Naive thymus-derived CD4-positive, alpha-beta T cell (primary cell): Measurements from ENCODE around the gene KRT84. TPM values are rescaled to one million over a fixed set of nuclear protein-coding genes. Genes with fewer than 3 reads are reported as not detected.

Experiments
- ATAC-seq: fragments of 150-1000 bp; cut with Tn5 transposase; 2 replicates; pipeline ENCODE4 v1.10.0; 2021; ENCODE audit warnings: mild to moderate bottlenecking, moderate library complexity
- CTCF ChIA-PET: fragments of 350-600 bp; sonication (Branson Sonifier 250); formaldehyde crosslinking; loops from one replicate; lab custom pipeline; 2021; ENCODE audit warnings: antibody characterized with exemption; lab: Charles Lee
- POLR2A ChIA-PET: fragments of 350-600 bp; sonication (Branson Sonifier 250); formaldehyde crosslinking; loops from one replicate; lab custom pipeline; 2021; ENCODE audit warnings: antibody characterized with exemption, inconsistent platforms; lab: Charles Lee
- DNase-seq, 9 donors: peaks; one replicate each; pipeline versions ENCODE4 v3.0.0 to v3.0.0-alpha.2; 2020 to 2022; ENCODE audit warnings: mixed read lengths in 1 of 9
- H3K27ac ChIP-seq: one replicate; pipeline ENCODE4 v1.7.0; 2013; ENCODE audit warnings: mild to moderate bottlenecking, low read depth, low read length, moderate library complexity
- H3K27me3 ChIP-seq, 2 donors: one replicate each; pipeline ENCODE4 v1.7.0; 2013; ENCODE audit warnings: low read length in 2 of 2, mild to moderate bottlenecking in 2 of 2, moderate library complexity in 2 of 2; ENCODE audit not compliant: control insufficient read depth in 2 of 2, insufficient read depth in 2 of 2
- H3K36me3 ChIP-seq, 3 experiments: 1 replicate in 2 of 3; 2 replicates in 1 of 3; pipeline ENCODE4 v1.7.0; 2013; ENCODE audit warnings: low read length in 3 of 3, mild to moderate bottlenecking in 3 of 3, moderate library complexity in 1 of 3; ENCODE audit not compliant: insufficient read depth in 3 of 3, control insufficient read depth in 2 of 3
- H3K4me1 ChIP-seq, 2 donors: one replicate each; pipeline ENCODE4 v1.7.0; 2013; ENCODE audit warnings: low read length in 2 of 2, mild to moderate bottlenecking in 2 of 2, moderate library complexity in 1 of 2; ENCODE audit not compliant: control insufficient read depth in 2 of 2, insufficient read depth in 2 of 2
- H3K4me3 ChIP-seq: 2 replicates; pipeline ENCODE4 v1.7.0; 2013; ENCODE audit warnings: mild to moderate bottlenecking, low read length
- H3K9me3 ChIP-seq, 3 experiments: 1 replicate in 2 of 3; 2 replicates in 1 of 3; pipeline ENCODE4 v1.7.0; 2013; ENCODE audit warnings: low read length in 3 of 3; ENCODE audit not compliant: control insufficient read depth in 2 of 3
- H3K27ac Mint-ChIP-seq, 9 donors: one replicate each; pipeline ENCODE4 v1.8.0; 2020 to 2022; ENCODE audit warnings: mixed read lengths in 9 of 9, mild to moderate bottlenecking in 8 of 9, moderate library complexity in 5 of 9, inconsistent platforms in 2 of 9
- H3K27me3 Mint-ChIP-seq, 5 donors: one replicate each; pipeline ENCODE4 v1.8.0; 2021 to 2022; ENCODE audit warnings: mixed read lengths in 5 of 5, mild to moderate bottlenecking in 1 of 5
- H3K36me3 Mint-ChIP-seq, 5 donors: one replicate each; pipeline ENCODE4 v1.8.0; 2020 to 2022; ENCODE audit warnings: mixed read lengths in 5 of 5, mild to moderate bottlenecking in 3 of 5, inconsistent platforms in 1 of 5
- H3K4me1 Mint-ChIP-seq, 7 donors: one replicate each; pipeline ENCODE4 v1.8.0; 2020 to 2022; ENCODE audit warnings: mixed read lengths in 7 of 7, mild to moderate bottlenecking in 3 of 7, inconsistent platforms in 1 of 7
- H3K4me3 Mint-ChIP-seq, 10 donors: one replicate each; pipeline ENCODE4 v1.8.0; 2020 to 2022; ENCODE audit warnings: mild to moderate bottlenecking in 10 of 10, mixed read lengths in 10 of 10, moderate library complexity in 6 of 10, inconsistent platforms in 2 of 10
- H3K9me3 Mint-ChIP-seq, 11 donors: one replicate each; pipeline ENCODE4 v1.8.0; 2020 to 2022; ENCODE audit warnings: mixed read lengths in 11 of 11, mild to moderate bottlenecking in 4 of 11, inconsistent platforms in 1 of 11, moderate library complexity in 1 of 11
- intact Hi-C, 2 donors: fragments of 100-400 bp; cut with micrococcal nuclease; formaldehyde crosslinking; loops; one replicate each; pipeline ENCODE4 v1.15.1; 2023
- polyA plus RNA-seq, 2 donors: library from polyadenylated mRNA; unstranded; fragments of 300-500 nt; fragmentation: Illumina TruSeq; gene quantifications; one replicate each; pipeline ENCODE4 v1.2.3, GENCODE V29; 2021
- total RNA-seq, 6 experiments: library from RNA in 5 of 6; stranded (reverse) in 5 of 6; gene quantifications; 1 replicate in 5 of 6; 2 replicates in 1 of 6; pipeline ENCODE4 v1.2.3 and lab custom pipeline; 2021 to 2026

KRT84 gene
- total and polyA plus RNA-seq, 7 experiments from 2014 or later: not detected

- intact Hi-C loops: no loop called here
- Histone ChIP-seq H3K9me3 (no peaks in the 10 kb centered on the region), H3K4me3 (no peak overlapping the region), H3K27me3 (no peaks in the 10 kb centered on the region), H3K4me1 (no peaks in the 10 kb centered on the region), H3K36me3 (no peaks in the 10 kb centered on the region), H3K27ac (no peak overlapping the region)
- ChIA-PET POLR2A (no interaction called here), CTCF (no interaction called here)
- H3K27me3 Mint-ChIP-seq: peaks cover 0 to 20% (median 0%) of the 10 kb centered on the region in 5 donors
- no peak for DNase-seq
- no peak for ATAC-seq
- H3K9me3 Mint-ChIP-seq: peaks cover 0 to 1% (median 0%) of the 10 kb centered on the region in 11 donors
- H3K27ac Mint-ChIP-seq: no peak overlapping the region
- H3K36me3 Mint-ChIP-seq: no peaks in the 10 kb centered on the region
- H3K4me3 Mint-ChIP-seq: no peak overlapping the region
- H3K4me1 Mint-ChIP-seq: peaks cover 0 to 5% (median 0%) of the 10 kb centered on the region in 7 donors
Measured at GRCh38 chr12:52418576-52419110, 33.2 kb upstream of the KRT84 start.

DNA sequence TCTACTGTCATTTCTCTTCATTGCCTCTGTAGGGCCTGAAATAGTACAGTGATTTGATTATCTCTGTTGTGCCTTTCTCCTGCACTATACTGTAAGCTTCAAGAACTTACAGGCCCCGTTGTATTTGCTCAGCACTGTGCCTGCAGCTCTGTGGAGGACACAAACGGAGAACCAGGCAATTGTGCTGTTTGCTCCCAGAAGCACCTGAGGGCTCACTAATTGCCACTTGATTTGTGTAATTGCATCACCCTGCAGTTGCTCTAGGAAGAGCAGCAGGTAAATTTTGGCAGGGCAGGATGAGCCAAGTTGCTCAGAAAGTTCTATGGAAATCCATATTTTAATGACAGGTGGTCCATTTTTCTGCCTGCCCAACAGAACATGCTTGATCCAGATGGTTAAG lies 32.3 kb upstream of the KRT84 start:
- H3K4me1 ChIP-seq: no peaks in the 10 kb centered on the region
- no peak overlapping the region for H3K27ac ChIP-seq
- no peak overlapping the region for H3K4me3 Mint-ChIP-seq
- H3K36me3 ChIP-seq: no peaks in the 10 kb centered on the region
- peaks cover 0 to 1% (median 0%) of the 10 kb centered on the region in 11 donors for H3K9me3 Mint-ChIP-seq
- intact Hi-C loops: no loop called here
- H3K27me3 Mint-ChIP-seq: peaks cover 0 to 16% (median 7%) of the 10 kb centered on the region in 5 donors
- H3K27ac Mint-ChIP-seq: no peak overlapping the region
- H3K9me3 ChIP-seq: no peaks in the 10 kb centered on the region
- ChIA-PET CTCF (no interaction called here), POLR2A (no interaction called here)
- no peak overlapping the region for H3K4me3 ChIP-seq
- no peak for DNase-seq
- no peaks in the 10 kb centered on the region for H3K27me3 ChIP-seq
- H3K36me3 Mint-ChIP-seq: no peaks in the 10 kb centered on the region
- peaks cover 0 to 5% (median 0%) of the 10 kb centered on the region in 7 donors for H3K4me1 Mint-ChIP-seq
- ATAC-seq: no peak

DNA sequence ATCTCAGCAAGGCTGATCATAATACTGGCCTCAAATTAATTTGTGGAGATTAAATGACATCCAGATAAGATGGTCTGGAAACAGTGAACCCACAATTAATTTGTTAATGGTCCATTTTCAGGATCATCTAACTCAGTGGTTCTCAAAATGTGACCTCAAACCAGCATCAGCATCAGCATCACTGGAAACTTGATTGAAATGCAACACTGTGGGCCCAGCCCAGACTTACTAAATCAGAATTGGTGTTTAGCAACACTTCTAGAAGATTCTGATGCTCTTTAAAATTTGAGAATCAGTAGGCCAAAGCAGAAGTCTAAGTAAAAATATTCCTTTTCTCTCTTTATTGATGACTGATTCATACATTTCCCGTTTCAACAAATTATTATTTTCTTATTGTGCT lies 31.3 kb upstream of the KRT84 start:
- POLR2A ChIA-PET: no interaction called here
- H3K4me1 ChIP-seq: no peaks in the 10 kb centered on the region
- peaks cover 0 to 15% (median 10%) of the 10 kb centered on the region in 5 donors for H3K27me3 Mint-ChIP-seq
- no peaks in the 10 kb centered on the region for H3K9me3 ChIP-seq
- CTCF ChIA-PET: no interaction called here
- no peaks in the 10 kb centered on the region for H3K36me3 Mint-ChIP-seq
- no peaks in the 10 kb centered on the region for H3K27me3 ChIP-seq
- peaks cover 0 to 5% (median 0%) of the 10 kb centered on the region in 7 donors for H3K4me1 Mint-ChIP-seq
- H3K36me3 ChIP-seq: no peaks in the 10 kb centered on the region
- H3K4me3 ChIP-seq: no peak overlapping the region
- no peak overlapping the region for H3K27ac Mint-ChIP-seq
- H3K27ac ChIP-seq: no peak overlapping the region
- ATAC-seq (no peak), DNase-seq (no peak)
- H3K4me3 Mint-ChIP-seq: no peak overlapping the region
- H3K9me3 Mint-ChIP-seq: peaks cover 0 to 1% (median 0%) of the 10 kb centered on the region in 11 donors
- intact Hi-C loops: no loop called here

- intact Hi-C loops: no loop called here
- DNase-seq (no peak), ATAC-seq (no peak)
- Mint-ChIP-seq H3K9me3 (peaks cover 0 to 1% (median 0%) of the 10 kb centered on the region in 11 donors), H3K27ac (no peak overlapping the region), H3K4me3 (no peak overlapping the region), H3K36me3 (no peaks in the 10 kb centered on the region), H3K27me3 (peaks cover 0 to 17% (median 10%) of the 10 kb centered on the region in 5 donors), H3K4me1 (peaks cover 0 to 5% (median 0%) of the 10 kb centered on the region in 7 donors)
- H3K9me3 ChIP-seq: no peaks in the 10 kb centered on the region
- POLR2A ChIA-PET: no interaction called here
- no peak overlapping the region for H3K4me3 ChIP-seq
- no peaks in the 10 kb centered on the region for H3K4me1 ChIP-seq
- no peaks in the 10 kb centered on the region for H3K27me3 ChIP-seq
- no peak overlapping the region for H3K27ac ChIP-seq
- no peaks in the 10 kb centered on the region for H3K36me3 ChIP-seq
- CTCF ChIA-PET: no interaction called here
Measured at GRCh38 chr12:52415870-52416750, 30.7 kb upstream of the KRT84 start.

DNA sequence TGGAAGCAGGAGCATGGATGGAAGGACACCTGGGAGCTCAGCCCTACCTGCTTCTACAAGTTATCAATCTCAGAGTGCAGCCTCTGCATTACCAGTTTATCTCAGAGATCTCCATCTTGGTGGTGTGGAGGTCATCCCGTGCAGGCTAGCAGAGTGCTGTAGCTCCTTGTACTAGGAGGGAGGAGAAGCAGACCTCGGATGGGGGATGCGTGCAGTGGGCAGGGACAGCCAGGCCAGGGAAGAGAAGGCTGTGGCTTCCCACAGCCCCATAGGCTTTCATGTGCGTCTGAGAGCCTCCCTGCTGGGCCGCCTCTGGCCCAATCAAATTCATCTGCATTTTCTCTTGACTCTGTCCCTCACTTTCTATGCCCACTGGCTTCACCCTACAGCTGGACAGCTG lies 29.5 kb upstream of the KRT84 start:
- Histone ChIP-seq H3K9me3 (no peaks in the 10 kb centered on the region), H3K27ac (no peak overlapping the region), H3K4me1 (no peaks in the 10 kb centered on the region), H3K27me3 (no peaks in the 10 kb centered on the region), H3K4me3 (no peak overlapping the region), H3K36me3 (no peaks in the 10 kb centered on the region)
- Mint-ChIP-seq H3K27ac (no peak overlapping the region), H3K4me1 (peaks cover 0 to 4% (median 0%) of the 10 kb centered on the region in 7 donors), H3K9me3 (peaks cover 0 to 6% (median 0%) of the 10 kb centered on the region in 11 donors), H3K36me3 (no peaks in the 10 kb centered on the region), H3K4me3 (no peak overlapping the region), H3K27me3 (peaks cover 0 to 17% (median 10%) of the 10 kb centered on the region in 5 donors)
- ChIA-PET POLR2A (no interaction called here), CTCF (no interaction called here)
- ATAC-seq (no peak), DNase-seq (no peak)
- intact Hi-C loops: no loop called here

GRCh38 chr12:52413782-52414345 lies 28.4 kb upstream of the KRT84 start:
- no peak for ATAC-seq
- H3K4me3 Mint-ChIP-seq: no peak overlapping the region

More at GRCh38 chr12:52413782-52414345, 28.4 kb upstream of the KRT84 start:
- H3K27me3 Mint-ChIP-seq: peaks cover 0 to 17% (median 10%) of the 10 kb centered on the region in 5 donors
- no peak for DNase-seq
- H3K4me3 ChIP-seq: no peak overlapping the region
- H3K4me1 ChIP-seq: no peaks in the 10 kb centered on the region
- H3K36me3 Mint-ChIP-seq: no peaks in the 10 kb centered on the region
- no peaks in the 10 kb centered on the region for H3K4me1 Mint-ChIP-seq
- H3K9me3 ChIP-seq: no peaks in the 10 kb centered on the region
- ChIA-PET CTCF (interaction anchor here (0.6 kb wide), 1 partner anchor 66 kb away, joined by 3 read pairs; no protein-coding TSS in a partner anchor), POLR2A (no interaction called here)
- intact Hi-C loops: no loop called here
- H3K27me3 ChIP-seq: no peaks in the 10 kb centered on the region
- no peak overlapping the region for H3K27ac ChIP-seq
- H3K36me3 ChIP-seq: no peaks in the 10 kb centered on the region
- H3K9me3 Mint-ChIP-seq: peaks cover 0 to 6% (median 0%) of the 10 kb centered on the region in 11 donors
- H3K27ac Mint-ChIP-seq: no peak overlapping the region
